ENCODE data around the gene CADPS2. TPM values are rescaled to one million over a fixed set of nuclear protein-coding genes. Genes with fewer than 3 reads are reported as not detected.

The CADPS2 gene
- polyA plus RNA-seq, 3 donors, result not detected

- no peak for TF ChIP-seq CTCF (IDR thresholded peaks at IDR 0.05)
- no peak overlapping the region for H3K4me3 Mint-ChIP-seq
- Histone ChIP-seq H3K9me3 (replicated peaks in 1 of 2; ENCODE audit: control insufficient read depth in 1 of 2, insufficient read depth in 1 of 2, low read length in 2 of 2) (peaks cover 0 to 14% of the 10 kb centered on the region in 2 donors), H3K36me3 (replicated peaks in 1 of 2; ENCODE audit: control insufficient read depth in 1 of 2, insufficient read depth in 2 of 2, low read length in 2 of 2) (no peaks in the 10 kb centered on the region), H2AFZ (ENCODE audit: insufficient read depth, low read depth, low read length, poor library complexity, severe bottlenecking) (no peak overlapping the region), H3K27ac (ENCODE audit: low read depth in 1 of 2, low read length in 2 of 2) (no peak overlapping the region), H3K9ac (ENCODE audit: insufficient read depth, low read length, poor library complexity, severe bottlenecking) (no peak overlapping the region), H3K79me2 (ENCODE audit: insufficient read depth, low read length) (no peaks in the 10 kb centered on the region), H3K4me2 (replicated peaks; ENCODE audit: extremely low read depth, low read length, poor library complexity, severe bottlenecking) (no peak overlapping the region), H3K27me3 (ENCODE audit: control insufficient read depth in 2 of 2, insufficient read depth in 2 of 2, low read length in 2 of 2) (no peaks in the 10 kb centered on the region), H3K4me1 (ENCODE audit: control insufficient read depth in 1 of 2, insufficient read depth in 2 of 2, low read length in 2 of 2) (no peaks in the 10 kb centered on the region), H3K4me3 (replicated peaks in 1 of 3; ENCODE audit: low read depth in 2 of 3, low read length in 3 of 3) (no peak overlapping the region), H4K20me1 (ENCODE audit: insufficient read depth, low read length) (no peaks in the 10 kb centered on the region)
- no peaks in the 10 kb centered on the region for H3K36me3 Mint-ChIP-seq
- no peak overlapping the region for H3K27ac Mint-ChIP-seq
- no peaks in the 10 kb centered on the region for H3K4me1 Mint-ChIP-seq
- no peak for DNase-seq
- no peaks in the 10 kb centered on the region for H3K27me3 Mint-ChIP-seq (ENCODE audit: low read depth in 3 of 3)
- no CpG with 5 or more reads among the region's 7 CpGs for WGBS (ENCODE audit: insufficient coverage)
- intact Hi-C loops (cut with micrococcal nuclease), result no loop called here
- H3K9me3 Mint-ChIP-seq, result peaks cover 4 to 14% (median 10%) of the 10 kb centered on the region in 7 donors
Measured at GRCh38 chr7:122675621-122676020, 210.6 kb downstream of the CADPS2 start.

- Histone ChIP-seq H3K4me1 (ENCODE audit: control insufficient read depth in 1 of 2, insufficient read depth in 2 of 2, low read length in 2 of 2) (no peaks in the 10 kb centered on the region), H2AFZ (ENCODE audit: insufficient read depth, low read depth, low read length, poor library complexity, severe bottlenecking) (no peak overlapping the region), H3K79me2 (ENCODE audit: insufficient read depth, low read length) (no peaks in the 10 kb centered on the region), H3K36me3 (replicated peaks in 1 of 2; ENCODE audit: control insufficient read depth in 1 of 2, insufficient read depth in 2 of 2, low read length in 2 of 2) (no peaks in the 10 kb centered on the region), H3K9ac (ENCODE audit: insufficient read depth, low read length, poor library complexity, severe bottlenecking) (no peak overlapping the region), H3K9me3 (replicated peaks in 1 of 2; ENCODE audit: control insufficient read depth in 1 of 2, insufficient read depth in 1 of 2, low read length in 2 of 2) (peaks cover 0 to 14% of the 10 kb centered on the region in 2 donors), H3K27ac (ENCODE audit: low read depth in 1 of 2, low read length in 2 of 2) (no peak overlapping the region), H4K20me1 (ENCODE audit: insufficient read depth, low read length) (no peaks in the 10 kb centered on the region), H3K4me3 (replicated peaks in 1 of 3; ENCODE audit: low read depth in 2 of 3, low read length in 3 of 3) (no peak overlapping the region), H3K27me3 (ENCODE audit: control insufficient read depth in 2 of 2, insufficient read depth in 2 of 2, low read length in 2 of 2) (no peaks in the 10 kb centered on the region), H3K4me2 (replicated peaks; ENCODE audit: extremely low read depth, low read length, poor library complexity, severe bottlenecking) (no peak overlapping the region)
- no peaks in the 10 kb centered on the region for H3K36me3 Mint-ChIP-seq
- DNase-seq, result no peak
- 95% methylated on average over 5 of the region's 7 CpGs for WGBS (ENCODE audit: insufficient coverage)
- no peaks in the 10 kb centered on the region for H3K4me1 Mint-ChIP-seq
- H3K4me3 Mint-ChIP-seq, result no peak overlapping the region
- no peak overlapping the region for H3K27ac Mint-ChIP-seq
- TF ChIP-seq CTCF (IDR thresholded peaks at IDR 0.05), result no peak
- intact Hi-C loops (cut with micrococcal nuclease), result no loop called here
- peaks cover 4 to 12% (median 8%) of the 10 kb centered on the region in 7 donors for H3K9me3 Mint-ChIP-seq
- no peaks in the 10 kb centered on the region for H3K27me3 Mint-ChIP-seq (ENCODE audit: low read depth in 3 of 3)
Measured at GRCh38 chr7:122675011-122675410, 211.2 kb downstream of the CADPS2 start.

Data from CD14-positive monocyte (primary cell).